Measurements from ENCODE around the gene GALNT9.
"Not testable (repeated sequence)": the region's sequence is repeated elsewhere in the genome, so short reads cannot be mapped to it uniquely, and the experiment has no call there.

The GALNT9 gene

GRCh38 chr12:132152953-132153352 is 176.4 kb downstream of the GALNT9 start:
- no peak for DNase-seq

DNA sequence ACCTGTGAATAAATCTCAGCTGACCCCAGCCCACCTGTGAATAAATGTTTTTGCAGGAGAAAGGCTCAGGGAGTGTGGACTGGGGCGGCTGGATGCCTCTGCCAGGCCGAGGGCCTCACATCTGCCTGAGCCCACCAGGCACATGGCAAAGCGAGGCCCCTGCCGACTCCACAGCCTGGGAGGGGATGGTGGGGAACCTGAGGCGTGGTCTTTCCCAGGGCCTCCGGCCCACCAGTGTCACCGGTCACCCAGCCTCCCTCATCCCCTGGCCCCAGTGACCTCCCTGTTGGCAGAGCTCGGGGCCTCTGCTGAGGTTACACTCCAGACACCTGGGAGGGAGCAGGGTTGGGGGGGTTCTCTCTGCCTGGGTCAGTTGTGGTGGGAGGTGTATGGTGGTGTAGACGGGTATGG is 177.0 kb downstream of the GALNT9 start:
- DNase-seq = no peak

DNA sequence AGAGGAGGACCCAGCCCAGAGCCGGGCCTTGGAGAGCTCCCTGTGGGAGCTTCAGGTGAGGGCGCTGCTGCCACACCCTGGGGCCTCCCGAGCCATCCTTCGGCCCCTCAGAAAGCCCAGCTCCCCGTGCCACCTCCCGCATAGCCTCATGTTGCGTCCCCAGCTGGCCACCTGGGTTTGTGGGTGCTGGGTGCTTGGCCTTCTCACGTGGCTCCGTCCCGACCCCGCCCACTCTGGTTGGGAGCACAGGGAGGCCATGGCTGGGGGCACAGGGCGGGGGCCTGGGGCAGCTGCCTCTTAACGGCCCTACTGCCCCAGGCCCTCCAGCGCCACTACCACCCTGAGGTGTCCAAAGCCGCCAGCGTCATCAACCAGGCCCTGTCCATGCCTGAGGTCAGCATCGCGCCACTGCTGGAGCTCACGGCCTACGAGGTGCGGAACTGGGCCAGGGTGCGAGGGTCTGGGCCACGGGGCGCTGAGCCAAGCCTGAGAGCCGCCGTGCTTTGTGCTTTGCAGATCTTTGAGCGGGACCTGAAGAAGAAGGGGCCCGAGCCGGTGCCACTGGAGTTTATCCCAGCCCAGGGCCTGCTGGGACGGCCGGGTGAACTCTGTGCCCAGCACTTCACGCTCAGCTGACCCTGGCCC is 177.5 kb downstream of the GALNT9 start:
- DNase-seq = no peak

GRCh38 chr12:132151145-132151765 is 178.1 kb downstream of the GALNT9 start:
- no peak for DNase-seq

GRCh38 chr12:132150780-132151144 is 178.6 kb downstream of the GALNT9 start:
- no peak for DNase-seq

DNA sequence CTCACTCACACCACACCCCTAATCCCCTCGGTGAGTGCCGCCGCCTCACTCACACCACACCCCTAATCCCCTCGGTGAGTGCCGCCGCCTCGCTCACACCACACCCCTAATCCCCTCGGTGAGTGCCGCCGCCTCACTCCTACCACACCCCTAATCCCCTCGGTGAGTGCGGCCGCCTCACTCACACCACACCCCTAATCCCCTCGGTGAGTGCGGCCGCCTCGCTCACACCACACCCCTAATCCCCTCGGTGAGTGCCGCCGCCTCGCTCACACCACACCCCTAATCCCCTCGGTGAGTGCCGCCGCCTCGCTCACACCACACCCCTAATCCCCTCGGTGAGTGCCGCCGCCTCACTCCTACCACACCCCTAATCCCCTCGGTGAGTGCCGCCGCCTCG is 179.9 kb downstream of the GALNT9 start:
- DNase-seq = not testable (repeated sequence)

- no peak for DNase-seq
These were observed 180.9 kb downstream of the GALNT9 start for GRCh38 chr12:132148368-132149045.

DNA sequence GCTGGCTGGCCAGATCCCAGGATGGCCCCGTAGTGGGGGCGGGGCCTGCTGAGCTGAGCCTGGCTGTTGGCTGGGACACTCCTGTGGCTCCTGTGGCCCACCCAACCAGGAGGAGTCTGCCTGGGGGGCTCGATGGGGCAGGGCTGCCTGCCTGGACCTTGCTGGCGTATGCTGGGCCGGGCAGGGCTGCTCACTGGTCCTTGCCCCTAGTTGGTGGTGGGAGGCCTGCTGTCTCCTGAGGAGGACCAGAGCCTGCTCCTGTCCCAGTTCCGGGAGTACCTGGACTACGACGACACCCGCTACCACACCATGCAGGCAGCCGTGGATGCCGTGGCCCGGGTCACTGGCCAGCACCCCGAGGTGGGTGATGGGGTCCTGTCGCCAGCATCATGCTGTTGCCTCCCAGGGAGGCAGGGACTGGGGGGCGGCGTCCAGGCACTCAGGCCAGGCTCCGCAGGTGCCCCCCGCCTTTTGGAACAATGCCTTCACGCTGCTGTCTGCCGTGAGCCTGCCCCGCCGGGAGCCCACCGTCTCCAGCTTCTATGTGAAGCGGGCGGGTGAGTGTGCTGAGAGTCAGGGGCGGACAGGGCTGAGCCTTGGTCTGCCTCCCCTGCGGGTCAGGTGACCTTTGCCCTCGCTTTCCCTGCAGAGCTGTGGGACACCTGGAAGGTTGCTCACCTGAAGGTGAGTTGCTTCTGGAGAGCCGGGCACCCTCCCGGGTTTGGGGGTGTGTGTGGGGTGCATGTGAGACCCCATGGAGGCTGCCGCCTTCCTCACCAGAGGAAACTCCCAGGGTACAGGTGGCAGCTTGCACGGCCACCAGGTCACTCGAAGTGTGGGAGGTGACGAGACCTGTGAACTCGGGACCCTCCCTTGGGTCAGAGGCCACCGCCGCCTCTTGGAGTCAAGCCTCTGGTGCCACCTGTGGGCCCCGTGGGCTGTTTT is 181.7 kb downstream of the GALNT9 start:
- no peak for DNase-seq

DNA sequence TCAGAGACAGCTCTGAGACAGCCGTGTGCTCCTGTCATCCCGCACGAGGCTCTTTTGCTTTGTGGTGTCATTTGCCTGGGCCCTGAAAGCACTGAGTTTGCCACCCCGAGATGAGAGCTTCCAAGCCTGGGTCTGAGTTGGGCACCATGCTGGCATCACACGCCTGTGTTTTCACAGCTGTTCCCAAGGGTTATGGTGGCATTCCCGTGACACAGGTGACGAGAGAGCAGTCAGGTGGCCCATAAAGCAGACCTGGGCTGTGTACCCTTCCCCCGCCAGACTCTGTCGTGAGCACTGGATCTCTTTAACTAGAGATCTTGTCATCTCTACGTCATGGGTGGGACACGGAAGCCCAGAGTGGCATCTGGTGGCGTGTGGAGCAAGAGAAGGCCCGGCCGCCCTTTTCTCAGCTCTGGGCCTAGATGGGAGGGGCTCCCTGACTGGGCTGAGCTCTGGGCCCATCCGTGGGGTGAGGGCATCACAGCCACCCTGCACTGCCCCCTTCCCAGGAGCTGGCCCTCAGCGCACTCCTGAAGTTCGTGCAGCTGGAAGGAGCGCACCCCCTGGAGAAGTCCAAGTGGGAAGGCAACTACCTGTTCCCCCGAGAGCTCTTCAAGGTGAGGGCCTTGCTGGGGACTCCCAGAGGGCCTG is 182.5 kb downstream of the GALNT9 start:
- no peak for DNase-seq
